Keratinocyte (primary cell): ENCODE data around the gene TCP11L2. TPM values are rescaled to one million over a fixed set of nuclear protein-coding genes. Genes with fewer than 3 reads are reported as not detected.

Experiments
- DNase-seq: peaks from one replicate; pipeline ENCODE4 v3.0.0-alpha.2; 2011; ENCODE audit warnings: low read depth, missing footprints, low spot score
- FAIRE-seq: peaks from 2 replicates; lab custom pipeline; 2011; peaks lifted over from hg19 to GRCh38; lab: Jason Lieb, UNC
- H2AFZ ChIP-seq: 2 replicates; pipeline ENCODE4 v1.6.0; 2012; ENCODE audit warnings: low read length, control low read depth, inconsistent platforms; ENCODE audit not compliant: control insufficient read depth
- H3K27ac ChIP-seq: 2 replicates; pipeline ENCODE4 v1.5.1; 2011; ENCODE audit warnings: low read length; ENCODE audit not compliant: control insufficient read depth, insufficient read depth
- H3K27me3 ChIP-seq: 3 replicates; pipeline ENCODE4 v1.6.0; 2011; ENCODE audit warnings: low read length; ENCODE audit not compliant: control insufficient read depth, insufficient read depth; ENCODE audit errors: extremely low read depth
- H3K36me3 ChIP-seq, 2 experiments: 2 replicates in 1 of 2; 3 replicates in 1 of 2; pipeline ENCODE4 v1.5.1; 2011; ENCODE audit warnings: low read length in 2 of 2, mild to moderate bottlenecking in 1 of 2; ENCODE audit not compliant: control insufficient read depth in 2 of 2, insufficient read depth in 2 of 2; ENCODE audit errors: extremely low read depth in 1 of 2
- H3K4me1 ChIP-seq: 3 replicates; pipeline ENCODE4 v1.5.1; 2011; ENCODE audit warnings: low read length; ENCODE audit not compliant: control insufficient read depth, insufficient read depth; ENCODE audit errors: extremely low read depth
- H3K4me2 ChIP-seq: 3 replicates; pipeline ENCODE4 v1.6.0; 2011; ENCODE audit warnings: low read depth, low read length; ENCODE audit not compliant: control insufficient read depth, insufficient read depth; ENCODE audit errors: extremely low read depth
- H3K4me3 ChIP-seq, 3 experiments: fragments of 200-600 bp in 1 of 3; sonication (generic) in 1 of 3; 2 replicates in 2 of 3; 3 replicates in 1 of 3; pipeline ENCODE4 v1.5.1; 2011 to 2016; ENCODE audit warnings: low read length in 3 of 3, mild to moderate bottlenecking in 3 of 3, control low read depth in 2 of 3, inconsistent platforms in 1 of 3, low read depth in 1 of 3, mixed read lengths in 1 of 3, mixed run types in 1 of 3, moderate library complexity in 1 of 3; ENCODE audit not compliant: control insufficient read depth in 2 of 3, insufficient read depth in 2 of 3; ENCODE audit errors: extremely low read depth in 1 of 3
- H3K79me2 ChIP-seq: 2 replicates; pipeline ENCODE4 v1.6.0; 2012; ENCODE audit warnings: low read length; ENCODE audit not compliant: control insufficient read depth, insufficient read depth
- H3K9ac ChIP-seq: 3 replicates; pipeline ENCODE4 v1.6.0; 2011; ENCODE audit warnings: low read length; ENCODE audit not compliant: control insufficient read depth, insufficient read depth; ENCODE audit errors: extremely low read depth
- H3K9me1 ChIP-seq: 3 replicates; pipeline ENCODE4 v1.6.0; 2011; ENCODE audit warnings: low read length; ENCODE audit not compliant: control insufficient read depth, insufficient read depth; ENCODE audit errors: extremely low read depth
- H3K9me3 ChIP-seq: 2 replicates; pipeline ENCODE4 v1.5.1; 2012; ENCODE audit warnings: low read depth, low read length; ENCODE audit not compliant: control insufficient read depth
- H4K20me1 ChIP-seq: 3 replicates; pipeline ENCODE4 v1.6.0; 2011; ENCODE audit warnings: low read length; ENCODE audit not compliant: control insufficient read depth, insufficient read depth; ENCODE audit errors: extremely low read depth
- CTCF ChIP-seq, 3 experiments: IDR thresholded peaks in 1 of 3; conservative IDR thresholded peaks in 1 of 3; optimal IDR thresholded peaks in 1 of 3; 2 replicates in 2 of 3; 3 replicates in 1 of 3; pipeline versions ENCODE3 to v1.5.1; 2011; ENCODE audit warnings: low read length in 3 of 3, mild to moderate bottlenecking in 3 of 3, moderate library complexity in 2 of 3, control low read depth in 1 of 3, inconsistent platforms in 1 of 3; ENCODE audit not compliant: insufficient read depth in 2 of 3; ENCODE audit errors: extremely low read depth in 1 of 3
- EZH2 ChIP-seq: IDR thresholded peaks from one replicate; pipeline ENCODE4 v1.6.1; 2012; ENCODE audit warnings: inconsistent platforms, mild to moderate bottlenecking, low read length, moderate library complexity
- dilution Hi-C: fragments of 300-500 bp; cut with MboI; formaldehyde crosslinking; loops from one replicate; pipeline ENCODE4 v1.7.0; 2020; ENCODE audit warnings: low sequenced_read_pairs; ENCODE audit not compliant: extremely low pct_ligation_motif_present
- polyA plus RNA-seq, 5 experiments: library from polyadenylated mRNA; depleted of rRNA in 3 of 5; stranded (reverse) in 3 of 5; stranded (forward) in 1 of 5; unstranded in 1 of 5; fragments of >200 nt; gene quantifications; 1 replicate in 1 of 5; 2 replicates in 3 of 5; 3 replicates in 1 of 5; pipeline versions ENCODE4 v1.2.1 to v1.2.3, GENCODE V29; 2011 to 2012; ENCODE audit warnings: missing spikeins in 2 of 5, low read depth in 1 of 5, low replicate concordance in 1 of 5

The TCP11L2 gene
- polyA plus RNA-seq, 1 donor (not counting 4 experiments of a cell fraction or from before 2014, with no cell fraction given), result 6.1 TPM

GRCh38 chr12:106348411-106348810 lies 45.9 kb downstream of the TCP11L2 start:
- TF ChIP-seq CTCF (optimal IDR thresholded peaks at IDR 0.05 in 1 of 3, IDR thresholded peaks at IDR 0.05 in 1 of 3, conservative IDR thresholded peaks at IDR 0.05 in 1 of 3; ENCODE audit: extremely low read depth in 1 of 3, insufficient read depth in 2 of 3, low read length in 3 of 3), result no peak
- TF ChIP-seq EZH2, result no peak
- no peaks in the 10 kb centered on the region for H3K4me1 ChIP-seq
- no peak overlapping the region for H3K4me2 ChIP-seq
- H3K27me3 ChIP-seq, result no peaks in the 10 kb centered on the region
- H3K4me3 ChIP-seq, result no peak overlapping the region
- H3K27ac ChIP-seq, result no peak overlapping the region
- H2AFZ ChIP-seq, result no peak overlapping the region
- no peaks in the 10 kb centered on the region for H3K79me2 ChIP-seq
- DNase-seq, result no peak
- dilution Hi-C loops, result no loop called here
- no peaks in the 10 kb centered on the region for H3K9me1 ChIP-seq
- H3K9me3 ChIP-seq, result no peaks in the 10 kb centered on the region
- H4K20me1 ChIP-seq, result no peaks in the 10 kb centered on the region
- no peak overlapping the region for H3K9ac ChIP-seq
- H3K36me3 ChIP-seq, result no peaks in the 10 kb centered on the region
- no peak for FAIRE-seq

- no peak for FAIRE-seq
- TF ChIP-seq CTCF (optimal IDR thresholded peaks at IDR 0.05 in 1 of 3, IDR thresholded peaks at IDR 0.05 in 1 of 3, conservative IDR thresholded peaks at IDR 0.05 in 1 of 3; ENCODE audit: extremely low read depth in 1 of 3, insufficient read depth in 2 of 3, low read length in 3 of 3), result no peak
- TF ChIP-seq EZH2, result no peak
- dilution Hi-C loops, result no loop called here
Measured at GRCh38 chr12:106353175-106353574, 50.6 kb downstream of the TCP11L2 start.

More at GRCh38 chr12:106353175-106353574, 50.6 kb downstream of the TCP11L2 start:
- H4K20me1 ChIP-seq, result no peaks in the 10 kb centered on the region
- H3K9me3 ChIP-seq, result no peaks in the 10 kb centered on the region
- peaks cover 4% of the 10 kb centered on the region for H3K4me1 ChIP-seq
- H3K27me3 ChIP-seq, result no peaks in the 10 kb centered on the region
- no peak overlapping the region for H2AFZ ChIP-seq
- H3K27ac ChIP-seq, result no peak overlapping the region
- H3K36me3 ChIP-seq, result no peaks in the 10 kb centered on the region
- H3K4me3 ChIP-seq, result no peak overlapping the region
- H3K4me2 ChIP-seq, result no peak overlapping the region
- H3K9ac ChIP-seq, result no peak overlapping the region
- no peak for DNase-seq
- H3K79me2 ChIP-seq, result no peaks in the 10 kb centered on the region
- no peaks in the 10 kb centered on the region for H3K9me1 ChIP-seq
